IMR-90 (cell line): ENCODE results near the gene HORMAD2. TPM values are rescaled to one million over a fixed set of nuclear protein-coding genes. Genes with fewer than 3 reads are reported as not detected.

Source experiments
- ATAC-seq: fragments of 200-7000 bp; cut with Tn5 transposase; 2 replicates; pipeline ENCODE4 v1.9.1; 2020; ENCODE audit warnings: low read depth, mild to moderate bottlenecking, moderate library complexity
- BruUV-seq: library from RNA; stranded (reverse); fragments of 400-500 nt; replicated peaks from 2 replicates; lab custom pipeline; 2021; lab: Mats Ljungman, UMichigan
- CTCF ChIA-PET: fragments of 300-600 bp; formaldehyde crosslinking; extraction: SDS; loops from one replicate; lab custom pipeline; 2021; ENCODE audit warnings: antibody characterized with exemption; lab: Yijun Ruan, JAX
- POLR2A ChIA-PET: fragments of 300-600 bp; sonication (Branson Sonifier 250); formaldehyde crosslinking; loops from one replicate; lab custom pipeline; 2022; ENCODE audit warnings: antibody characterized with exemption; ENCODE audit not compliant: unreplicated experiment; lab: Charles Lee
- DNase-seq: peaks from one replicate; pipeline ENCODE4 v3.0.0; 2013
- H2AFZ ChIP-seq: replicated peaks from 2 replicates; pipeline ENCODE3; 2013; ENCODE audit warnings: low read length, mild to moderate bottlenecking; ENCODE audit not compliant: poor library complexity
- H2AK5ac ChIP-seq: 2 replicates; pipeline ENCODE4 v1.6.1; 2013; ENCODE audit warnings: low read depth, low read length, inconsistent platforms
- H2AK9ac ChIP-seq: replicated peaks from 2 replicates; pipeline ENCODE3; 2013; ENCODE audit warnings: mild to moderate bottlenecking, low read depth, low read length, moderate library complexity; ENCODE audit not compliant: poor library complexity
- H2BK120ac ChIP-seq: 2 replicates; pipeline ENCODE4 v1.6.1; 2013; ENCODE audit warnings: low read depth, low read length, inconsistent platforms
- H2BK15ac ChIP-seq: 3 replicates; pipeline ENCODE4 v1.6.1; 2013; ENCODE audit warnings: low read depth, low read length, inconsistent platforms
- H2BK20ac ChIP-seq: 2 replicates; pipeline ENCODE4 v1.6.1; 2013; ENCODE audit warnings: low read depth, mild to moderate bottlenecking, inconsistent platforms, low read length, moderate library complexity
- H2BK5ac ChIP-seq: 2 replicates; pipeline ENCODE4 v1.6.1; 2013; ENCODE audit warnings: mild to moderate bottlenecking, low read depth, low read length, inconsistent platforms; ENCODE audit not compliant: poor library complexity, severe bottlenecking
- H3K14ac ChIP-seq: replicated peaks from 2 replicates; pipeline ENCODE4 v1.6.1; 2013; ENCODE audit warnings: low read depth, low read length, inconsistent platforms
- H3K18ac ChIP-seq: 2 replicates; pipeline ENCODE4 v1.6.1; 2013; ENCODE audit warnings: low read depth, low read length, control low read depth
- H3K23ac ChIP-seq: 2 replicates; pipeline ENCODE4 v1.6.1; 2013; ENCODE audit warnings: low read depth, low read length, inconsistent platforms
- H3K27ac ChIP-seq: 2 replicates; pipeline ENCODE4 v1.5.1; 2013; ENCODE audit warnings: mild to moderate bottlenecking, control low read depth, low read length; ENCODE audit not compliant: insufficient read depth
- H3K27me3 ChIP-seq: 2 replicates; pipeline ENCODE4 v1.6.1; 2013; ENCODE audit warnings: low read length; ENCODE audit not compliant: control insufficient read depth, insufficient read depth
- H3K36me3 ChIP-seq: 2 replicates; pipeline ENCODE4 v1.6.1; 2013; ENCODE audit warnings: low read length, mixed read lengths; ENCODE audit not compliant: control insufficient read depth, insufficient read depth
- H3K4ac ChIP-seq: 2 replicates; pipeline ENCODE4 v1.6.1; 2013; ENCODE audit warnings: low read depth, low read length, inconsistent platforms
- H3K4me1 ChIP-seq: 2 replicates; pipeline ENCODE4 v1.6.1; 2013; ENCODE audit warnings: low read length, mixed read lengths; ENCODE audit not compliant: control insufficient read depth, insufficient read depth
- H3K4me2 ChIP-seq: 2 replicates; pipeline ENCODE4 v1.6.1; 2013; ENCODE audit warnings: low read depth, mild to moderate bottlenecking, control low read depth, low read length, moderate library complexity
- H3K4me3 ChIP-seq: 2 replicates; pipeline ENCODE4 v1.5.1; 2013; ENCODE audit warnings: low read depth, mild to moderate bottlenecking, control low read depth, low read length, moderate library complexity; ENCODE audit not compliant: insufficient read depth
- H3K56ac ChIP-seq: 2 replicates; pipeline ENCODE4 v1.6.1; 2013; ENCODE audit warnings: low read length, inconsistent platforms; ENCODE audit not compliant: insufficient read depth; ENCODE audit errors: extremely low read depth
- H3K79me1 ChIP-seq, 2 experiments: 2 replicates each; pipeline ENCODE4 v1.6.1; 2013; ENCODE audit warnings: low read length in 2 of 2, inconsistent platforms in 1 of 2, low read depth in 1 of 2
- H3K9ac ChIP-seq: 2 replicates; pipeline ENCODE4 v1.6.1; 2013; ENCODE audit warnings: low read depth, low read length, control low read depth
- H3K9me1 ChIP-seq: 2 replicates; pipeline ENCODE4 v1.6.1; 2013; ENCODE audit warnings: low read length, inconsistent platforms; ENCODE audit not compliant: insufficient read depth
- H3K9me3 ChIP-seq: 2 replicates; pipeline ENCODE4 v1.6.1; 2013; ENCODE audit warnings: low read length; ENCODE audit not compliant: control insufficient read depth, insufficient read depth
- H4K20me1 ChIP-seq: 2 replicates; pipeline ENCODE4 v1.6.1; 2013; ENCODE audit warnings: low read length, inconsistent platforms; ENCODE audit not compliant: insufficient read depth
- H4K5ac ChIP-seq: 2 replicates; pipeline ENCODE4 v1.6.1; 2013; ENCODE audit warnings: mild to moderate bottlenecking, low read depth, low read length, control low read depth
- H4K8ac ChIP-seq, 2 experiments: 2 replicates each; pipeline ENCODE4 v1.6.1; 2013; ENCODE audit warnings: low read depth in 2 of 2, low read length in 2 of 2, control low read depth in 1 of 2, inconsistent platforms in 1 of 2
- H4K91ac ChIP-seq: 2 replicates; pipeline ENCODE4 v1.6.1; 2013; ENCODE audit warnings: low read depth, low read length, inconsistent platforms; ENCODE audit not compliant: insufficient read depth
- RCOR1 ChIP-seq: IDR thresholded peaks from 2 replicates; pipeline ENCODE4 v1.6.1; 2012; ENCODE audit warnings: mild to moderate bottlenecking, low read length, improper control_type of control experiment; ENCODE audit not compliant: insufficient replicate concordance
- WGBS, 2 experiments: methylation state at CpG; one replicate each; pipeline versions ENCODE4 v1.1.5 to v1.1.7; 2013; ENCODE audit warnings: missing lambda C conversion rate in 2 of 2; ENCODE audit not compliant: insufficient read length in 1 of 2; ENCODE audit errors: extremely low coverage in 2 of 2; 5-methylcytosine and 5-hydroxymethylcytosine counted together
- dilution Hi-C: fragments of 300-500 bp; cut with HindIII; formaldehyde crosslinking; loops from one replicate; pipeline ENCODE4 v1.14.3; 2018; ENCODE audit warnings: low sequenced_read_pairs; ENCODE audit not compliant: unreplicated experiment
- in situ Hi-C: fragments of 300-500 bp; cut with MboI; formaldehyde crosslinking; loops from 3 replicates; pipeline ENCODE4 v1.14.3; 2019; ENCODE audit warnings: low sequenced_read_pairs, inconsistent platforms, mixed read lengths
- intact Hi-C: fragments of 100-400 bp; cut with micrococcal nuclease; formaldehyde crosslinking; loops from 2 replicates; pipeline ENCODE4 v1.10.0; 2022
- polyA plus RNA-seq, 3 experiments: library from polyadenylated mRNA; depleted of rRNA; stranded (reverse); fragments of >200 nt; gene quantifications; 2 replicates each; pipeline ENCODE4 v1.2.3, GENCODE V29; 2012; ENCODE audit warnings: low replicate concordance in 1 of 3
- total RNA-seq: library from RNA; depleted of rRNA; stranded (reverse); fragments of >200 nt; gene quantifications from 2 replicates; pipeline ENCODE4 v1.2.3, GENCODE V29; 2012
- TF ChIP-seq, protein P1 (sequence below): fragments of 150-350 bp; IDR thresholded peaks from 2 replicates; pipeline ENCODE4 v1.6.1; 2017; ENCODE audit warnings: mild to moderate bottlenecking, antibody characterized with exemption, low read length, low read depth
- TF ChIP-seq, protein P2 (sequence below): conservative IDR thresholded peaks from 2 replicates; pipeline ENCODE4 v1.5.1; 2012; ENCODE audit warnings: mild to moderate bottlenecking, low read depth, low read length, improper control_type of control experiment

Gene HORMAD2
- total and polyA plus RNA-seq, 2 of the 4 experiments (the other 2 are of a cell fraction) = not detected

DNA sequence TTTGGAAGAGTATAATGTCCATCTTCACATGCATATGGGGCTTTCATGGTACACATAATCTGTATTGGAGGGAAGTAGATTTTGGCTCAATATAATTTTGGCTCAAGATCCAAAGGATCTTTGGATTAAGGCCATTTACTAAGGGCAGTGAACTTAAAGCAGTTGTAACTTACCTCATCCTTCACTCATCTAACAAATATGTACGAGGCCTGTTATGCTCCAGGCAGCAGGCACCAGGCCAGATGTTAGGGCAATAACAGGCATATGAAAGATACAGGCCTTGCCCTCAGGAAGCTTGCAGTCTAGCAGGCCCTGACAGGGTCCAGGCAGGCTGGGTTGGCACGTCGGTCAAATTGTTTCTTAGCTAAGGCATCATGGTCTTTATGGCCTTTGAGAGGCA, 121.7 kb downstream of the HORMAD2 start:
- peak overlapping the region; percentile 99 for H3K4ac ChIP-seq
- H2AK5ac ChIP-seq = peak overlapping the region; percentile 99
- 11% methylated on average over 1 of the region's 3 CpGs; no CpG with 5 or more reads in 1 of the 2 experiments for WGBS, 2 experiments
- H3K4me1 ChIP-seq = peaks cover 42% of the 10 kb centered on the region
- DNase-seq = peak; percentile 92
- peak overlapping the region; percentile 94; the same call in 1 of the 2 replicates for H3K23ac ChIP-seq
- H2BK120ac ChIP-seq = peak overlapping the region; percentile 98
- H3K27me3 ChIP-seq = no peaks in the 10 kb centered on the region
- dilution Hi-C loops (no loop called here), intact Hi-C loops (no loop called here), in situ Hi-C loops (loop anchor here (5.0 kb wide), 1 partner anchor 90 kb away; no protein-coding TSS in a partner anchor)
- H4K5ac ChIP-seq = peak overlapping the region; percentile 86
- H3K9me3 ChIP-seq = peaks cover 3% of the 10 kb centered on the region
- peak overlapping the region; percentile 47; the same call in 1 of the 2 replicates for H3K56ac ChIP-seq
- H4K8ac ChIP-seq = peak overlapping the region; percentile 93
- no peak for ATAC-seq
- no peak overlapping the region for H3K4me3 ChIP-seq
- H2BK20ac ChIP-seq = peak overlapping the region; percentile 98
- H4K91ac ChIP-seq = peak overlapping the region; percentile 98
- peak overlapping the region; percentile 88 for H3K27ac ChIP-seq
- H3K79me1 ChIP-seq = peaks cover 0 to 9% of the 10 kb centered on the region in 2 experiments; a peak in 2 of 4 replicates
- peaks cover 35% of the 10 kb centered on the region for H3K9me1 ChIP-seq
- TF ChIP-seq, protein P1, sequence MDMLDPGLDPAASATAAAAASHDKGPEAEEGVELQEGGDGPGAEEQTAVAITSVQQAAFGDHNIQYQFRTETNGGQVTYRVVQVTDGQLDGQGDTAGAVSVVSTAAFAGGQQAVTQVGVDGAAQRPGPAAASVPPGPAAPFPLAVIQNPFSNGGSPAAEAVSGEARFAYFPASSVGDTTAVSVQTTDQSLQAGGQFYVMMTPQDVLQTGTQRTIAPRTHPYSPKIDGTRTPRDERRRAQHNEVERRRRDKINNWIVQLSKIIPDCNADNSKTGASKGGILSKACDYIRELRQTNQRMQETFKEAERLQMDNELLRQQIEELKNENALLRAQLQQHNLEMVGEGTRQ = peak; percentile 44; the same call in 1 of the 2 replicates
- peak; percentile 90 for TF ChIP-seq RCOR1
- TF ChIP-seq, protein P2, sequence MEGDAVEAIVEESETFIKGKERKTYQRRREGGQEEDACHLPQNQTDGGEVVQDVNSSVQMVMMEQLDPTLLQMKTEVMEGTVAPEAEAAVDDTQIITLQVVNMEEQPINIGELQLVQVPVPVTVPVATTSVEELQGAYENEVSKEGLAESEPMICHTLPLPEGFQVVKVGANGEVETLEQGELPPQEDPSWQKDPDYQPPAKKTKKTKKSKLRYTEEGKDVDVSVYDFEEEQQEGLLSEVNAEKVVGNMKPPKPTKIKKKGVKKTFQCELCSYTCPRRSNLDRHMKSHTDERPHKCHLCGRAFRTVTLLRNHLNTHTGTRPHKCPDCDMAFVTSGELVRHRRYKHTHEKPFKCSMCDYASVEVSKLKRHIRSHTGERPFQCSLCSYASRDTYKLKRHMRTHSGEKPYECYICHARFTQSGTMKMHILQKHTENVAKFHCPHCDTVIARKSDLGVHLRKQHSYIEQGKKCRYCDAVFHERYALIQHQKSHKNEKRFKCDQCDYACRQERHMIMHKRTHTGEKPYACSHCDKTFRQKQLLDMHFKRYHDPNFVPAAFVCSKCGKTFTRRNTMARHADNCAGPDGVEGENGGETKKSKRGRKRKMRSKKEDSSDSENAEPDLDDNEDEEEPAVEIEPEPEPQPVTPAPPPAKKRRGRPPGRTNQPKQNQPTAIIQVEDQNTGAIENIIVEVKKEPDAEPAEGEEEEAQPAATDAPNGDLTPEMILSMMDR = no peak
- no peak overlapping the region for H3K9ac ChIP-seq
- POLR2A ChIA-PET = no interaction called here
- H3K4me2 ChIP-seq = no peak overlapping the region
- H3K36me3 ChIP-seq = no peaks in the 10 kb centered on the region
- H2AK9ac ChIP-seq = peak overlapping the region; percentile 58
- H2BK15ac ChIP-seq = peak overlapping the region; percentile 99
- H2BK5ac ChIP-seq = peak overlapping the region; percentile 96
- H3K14ac ChIP-seq = peak overlapping the region; percentile 87
- no peaks in the 10 kb centered on the region for H4K20me1 ChIP-seq
- H2AFZ ChIP-seq = peak overlapping the region; percentile 25
- H3K18ac ChIP-seq = peak overlapping the region; percentile 95
- BruUV-seq = no TSS peak
- CTCF ChIA-PET = interaction anchor here (0.9 kb wide), 1 partner anchor 54 kb away, joined by 4 read pairs; no protein-coding TSS in a partner anchor
